Measurements from ENCODE around the gene CREB3L4.
A peak's percentile ranks its signal among the peaks of the same experiment; 100 is the strongest.
"Not testable (repeated sequence)": the region's sequence is repeated elsewhere in the genome, so short reads cannot be mapped to it uniquely, and the experiment has no call there.

Gene CREB3L4

GRCh38 chr1:153987621-153988020, 19.9 kb downstream of the CREB3L4 start:
- DNase-seq (ENCODE audit: low read depth in 1 of 2, low spot score in 1 of 2) = no peak
- TF ChIP-seq JUND (IDR thresholded peaks at IDR 0.05; ENCODE audit: low read depth) = no peak
- in situ Hi-C loops (cut with HindIII; ENCODE audit: low pct_unique_long_range_greater_than_20kb, low sequenced_read_pairs) = no loop called here

GRCh38 chr1:153990468-153991150, 22.9 kb downstream of the CREB3L4 start, which contains the start of gene RPS27:
RPS27 (plus strand) TSS chr1:153990762; CDS start chr1:153990797, 35 bp downstream.
- in situ Hi-C loops (cut with HindIII; ENCODE audit: low pct_unique_long_range_greater_than_20kb, low sequenced_read_pairs) = no loop called here
- no peak for TF ChIP-seq JUND (IDR thresholded peaks at IDR 0.05; ENCODE audit: low read depth)
- peak; percentile 93 to 100 for DNase-seq (ENCODE audit: low read depth in 1 of 2, low spot score in 1 of 2)

GRCh38 chr1:153991151-153991630, 23.5 kb downstream of the CREB3L4 start:
- no peak for DNase-seq (ENCODE audit: low read depth in 1 of 2, low spot score in 1 of 2)
- no peak for TF ChIP-seq JUND (IDR thresholded peaks at IDR 0.05; ENCODE audit: low read depth)
- in situ Hi-C loops (cut with HindIII; ENCODE audit: low pct_unique_long_range_greater_than_20kb, low sequenced_read_pairs) = no loop called here

- no peak for TF ChIP-seq JUND (IDR thresholded peaks at IDR 0.05; ENCODE audit: low read depth)
- no peak for DNase-seq (ENCODE audit: low read depth in 1 of 2, low spot score in 1 of 2)
- in situ Hi-C loops (cut with HindIII; ENCODE audit: low pct_unique_long_range_greater_than_20kb, low sequenced_read_pairs) = no loop called here
These were observed 24.1 kb downstream of the CREB3L4 start for GRCh38 chr1:153991806-153992205.

- DNase-seq (ENCODE audit: low read depth in 1 of 2, low spot score in 1 of 2) = no peak
- no peak for TF ChIP-seq JUND (IDR thresholded peaks at IDR 0.05; ENCODE audit: low read depth)
- in situ Hi-C loops (cut with HindIII; ENCODE audit: low pct_unique_long_range_greater_than_20kb, low sequenced_read_pairs) = no loop called here
These were observed 27.5 kb downstream of the CREB3L4 start for GRCh38 chr1:153995202-153995601.

- in situ Hi-C loops (cut with HindIII; ENCODE audit: low pct_unique_long_range_greater_than_20kb, low sequenced_read_pairs) = no loop called here
- DNase-seq (ENCODE audit: low read depth in 1 of 2, low spot score in 1 of 2) = no peak
- no peak for TF ChIP-seq JUND (IDR thresholded peaks at IDR 0.05; ENCODE audit: low read depth)
These were observed 27.9 kb downstream of the CREB3L4 start for GRCh38 chr1:153995640-153996039.

- in situ Hi-C loops (cut with HindIII; ENCODE audit: low pct_unique_long_range_greater_than_20kb, low sequenced_read_pairs); DNase-seq (ENCODE audit: low read depth in 1 of 2, low spot score in 1 of 2): not testable (repeated sequence)
These were observed 29.2 kb downstream of the CREB3L4 start for GRCh38 chr1:153996882-153997281.

GRCh38 chr1:154000420-154000819, 32.7 kb downstream of the CREB3L4 start:
- DNase-seq (ENCODE audit: low read depth in 1 of 2, low spot score in 1 of 2) = no peak
- TF ChIP-seq JUND (IDR thresholded peaks at IDR 0.05; ENCODE audit: low read depth) = no peak
- in situ Hi-C loops (cut with HindIII; ENCODE audit: low pct_unique_long_range_greater_than_20kb, low sequenced_read_pairs) = no loop called here

GRCh38 chr1:154006136-154006535, 38.4 kb downstream of the CREB3L4 start:
- no peak for DNase-seq (ENCODE audit: low read depth in 1 of 2, low spot score in 1 of 2)
- in situ Hi-C loops (cut with HindIII; ENCODE audit: low pct_unique_long_range_greater_than_20kb, low sequenced_read_pairs) = no loop called here
- TF ChIP-seq JUND (IDR thresholded peaks at IDR 0.05; ENCODE audit: low read depth) = no peak

- no peak for DNase-seq (ENCODE audit: low read depth in 1 of 2, low spot score in 1 of 2)
- in situ Hi-C loops (cut with HindIII; ENCODE audit: low pct_unique_long_range_greater_than_20kb, low sequenced_read_pairs) = no loop called here
- no peak for TF ChIP-seq JUND (IDR thresholded peaks at IDR 0.05; ENCODE audit: low read depth)
These were observed 44.4 kb downstream of the CREB3L4 start for GRCh38 chr1:154012129-154012528.

GRCh38 chr1:154012543-154012942, 44.8 kb downstream of the CREB3L4 start:
- DNase-seq (ENCODE audit: low read depth in 1 of 2, low spot score in 1 of 2); in situ Hi-C loops (cut with HindIII; ENCODE audit: low pct_unique_long_range_greater_than_20kb, low sequenced_read_pairs): not testable (repeated sequence)

GRCh38 chr1:154014154-154014907, 46.6 kb downstream of the CREB3L4 start:
- TF ChIP-seq JUND (IDR thresholded peaks at IDR 0.05; ENCODE audit: low read depth) = no peak
- DNase-seq (ENCODE audit: low read depth in 1 of 2, low spot score in 1 of 2) = no peak
- in situ Hi-C loops (cut with HindIII; ENCODE audit: low pct_unique_long_range_greater_than_20kb, low sequenced_read_pairs) = no loop called here

- in situ Hi-C loops (cut with HindIII; ENCODE audit: low pct_unique_long_range_greater_than_20kb, low sequenced_read_pairs) = no loop called here
- no peak for DNase-seq (ENCODE audit: low read depth in 1 of 2, low spot score in 1 of 2)
- TF ChIP-seq JUND (IDR thresholded peaks at IDR 0.05; ENCODE audit: low read depth) = no peak
These were observed 51.6 kb downstream of the CREB3L4 start for GRCh38 chr1:154019269-154019668.
